ENCODE results near the gene TSPAN16.
"Not testable (repeated sequence)": the region's sequence is repeated elsewhere in the genome, so short reads cannot be mapped to it uniquely, and the experiment has no call there.

Gene TSPAN16

DNA sequence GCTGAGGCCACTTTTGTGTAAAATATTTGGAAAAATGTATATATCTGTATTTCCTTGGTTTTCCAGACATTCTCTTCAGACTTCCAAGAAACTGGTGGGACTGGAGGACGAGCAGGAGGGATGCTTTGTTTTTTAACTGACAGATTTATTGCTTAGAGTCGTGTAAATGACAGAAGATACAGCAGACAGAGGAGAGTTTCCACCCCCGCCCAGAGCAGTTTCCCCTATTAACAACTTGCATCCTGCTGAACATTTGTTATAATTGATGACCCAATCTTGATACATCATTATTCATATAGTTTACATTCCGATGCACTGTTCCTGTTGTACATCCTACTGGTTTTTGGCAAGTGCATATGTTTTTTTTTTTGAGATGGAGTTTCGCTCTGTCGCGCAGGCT is 26.6 kb upstream of the TSPAN16 start:
- no peak for DNase-seq

DNA sequence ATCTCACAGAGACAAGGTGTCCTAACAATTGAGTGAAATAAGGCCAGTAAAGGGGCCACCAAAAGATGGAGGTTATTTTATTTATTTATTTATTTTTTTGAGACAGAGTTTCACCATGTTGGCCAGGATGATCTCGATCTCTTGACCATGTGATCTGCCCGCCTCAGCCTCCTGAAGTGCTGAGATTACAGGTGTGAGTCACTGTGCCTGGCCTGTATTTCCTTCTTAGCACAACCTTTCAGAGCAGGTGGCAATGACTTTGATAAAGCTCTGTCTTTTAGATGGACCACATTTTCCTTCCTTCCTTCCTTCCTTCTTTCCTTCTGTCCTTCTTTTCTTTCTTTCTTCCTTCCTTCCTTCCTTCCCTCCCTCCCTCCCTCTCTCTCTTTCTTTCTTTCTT is 22.7 kb upstream of the TSPAN16 start:
- no peak for DNase-seq

DNA sequence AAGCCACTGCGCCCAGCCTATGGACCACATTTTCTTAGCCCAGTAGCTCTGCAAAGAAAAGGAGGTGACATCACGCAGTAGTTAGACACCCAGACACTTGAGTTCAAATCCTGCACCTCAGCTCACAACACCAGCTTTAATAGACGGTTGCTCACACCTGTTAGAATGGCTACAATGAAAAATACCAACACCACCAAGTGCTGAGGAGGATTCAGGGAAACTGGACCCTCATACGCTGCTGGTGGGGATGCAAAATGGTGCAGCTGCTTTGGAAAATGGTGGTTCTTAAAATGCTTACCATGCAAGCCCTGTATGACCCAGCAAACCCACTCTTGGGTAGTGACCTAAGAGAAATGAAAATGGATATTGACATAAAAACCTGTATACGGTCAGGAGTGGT is 22.0 kb upstream of the TSPAN16 start:
- DNase-seq = no peak

DNA sequence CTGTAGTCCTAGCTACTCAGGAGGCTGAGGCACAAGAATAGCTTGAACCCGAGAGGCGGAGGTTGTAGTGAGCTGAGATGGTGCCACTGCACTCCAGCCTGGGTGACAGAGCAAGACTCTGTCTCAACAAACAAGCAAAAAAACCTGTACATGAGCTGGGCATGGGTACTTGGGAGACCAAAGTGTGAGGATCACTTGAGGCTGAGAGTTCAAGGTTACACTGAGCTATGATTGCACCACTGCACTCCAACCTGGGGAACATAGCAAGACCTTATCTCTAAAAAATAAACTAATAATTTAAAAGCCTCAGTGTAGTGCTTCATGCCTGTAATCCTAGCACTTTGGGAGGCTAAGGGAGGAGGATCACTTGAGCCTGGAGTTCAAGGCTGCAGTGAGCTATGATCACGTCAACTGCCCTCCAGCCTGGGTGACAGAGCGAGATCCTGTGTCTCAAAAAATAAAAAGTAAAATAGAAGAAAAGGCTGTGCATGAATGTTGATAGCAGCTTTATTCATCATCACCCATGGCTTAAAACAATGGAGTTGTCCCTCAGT is 21.4 kb upstream of the TSPAN16 start:
- no peak for DNase-seq

- no peak for DNase-seq
Observed at GRCh38 chr19:11278670-11279069, 17.3 kb upstream of the TSPAN16 start.

- DNase-seq = no peak
Observed at GRCh38 chr19:11279505-11280236, 16.3 kb upstream of the TSPAN16 start.

DNA sequence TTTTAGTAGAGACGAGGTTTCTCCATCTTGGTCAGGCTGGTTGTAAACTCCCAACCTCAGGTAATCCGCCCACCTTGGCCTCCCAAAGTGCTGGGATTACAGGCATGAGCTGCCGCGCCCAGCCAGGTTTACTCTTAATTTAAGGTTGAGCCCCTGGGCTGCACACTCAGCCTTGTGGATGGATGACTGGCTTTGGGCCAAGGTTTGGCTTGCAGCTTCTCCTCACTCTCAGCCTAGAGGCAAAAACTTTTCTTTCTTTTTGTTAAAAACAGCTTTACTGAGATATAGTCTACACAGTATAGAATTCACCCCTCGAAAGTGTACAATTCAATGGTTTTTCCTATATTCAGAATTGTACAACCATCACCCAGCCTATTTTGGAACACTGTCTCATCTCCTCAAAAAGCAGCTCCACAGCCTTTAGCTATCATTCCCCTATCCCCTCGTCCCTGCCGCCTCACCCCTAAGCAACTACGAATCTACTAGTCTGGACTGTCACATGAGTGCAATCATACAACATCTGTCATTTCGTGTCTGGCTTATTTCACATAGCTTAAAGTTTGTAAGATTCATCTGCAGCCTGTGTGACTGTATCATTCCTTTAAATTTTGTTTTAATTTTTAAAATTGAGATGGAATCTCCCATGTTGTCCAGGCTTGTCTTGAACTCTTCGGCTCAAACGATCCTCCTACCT is 14.5 kb upstream of the TSPAN16 start:
- DNase-seq = no peak

- DNase-seq = no peak
Observed at GRCh38 chr19:11284515-11284914, 11.4 kb upstream of the TSPAN16 start.

DNA sequence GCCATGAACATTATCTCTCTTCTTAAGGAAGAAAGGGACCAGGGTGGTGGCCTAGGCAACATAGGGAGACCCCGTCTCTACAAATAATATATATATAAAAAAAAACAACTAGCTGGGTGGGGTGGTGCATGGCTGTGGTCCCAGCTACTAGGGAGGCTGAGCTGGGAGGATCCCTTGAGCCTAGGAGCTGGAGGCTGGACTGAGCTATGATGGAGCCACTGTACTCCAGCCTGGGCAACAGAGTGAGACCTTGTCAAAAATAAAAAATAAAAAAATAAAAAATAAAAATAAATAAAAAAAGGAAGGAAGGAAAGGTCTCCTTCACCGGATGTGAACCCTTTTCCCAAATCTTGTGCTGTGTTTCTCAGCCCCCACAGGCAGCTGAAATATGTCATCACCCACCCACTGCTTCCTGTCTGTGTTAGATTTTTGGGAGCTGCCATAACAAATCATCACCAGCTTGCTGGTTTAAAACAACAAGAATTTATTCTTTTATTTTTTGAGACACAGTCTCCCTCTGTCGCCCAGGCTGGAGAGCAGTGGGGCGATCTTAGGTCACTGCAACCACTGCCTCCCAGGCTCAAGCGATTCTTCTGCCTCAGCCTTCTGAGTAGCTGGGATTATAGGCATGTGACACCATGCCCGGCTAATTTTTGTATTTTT is 9.5 kb upstream of the TSPAN16 start:
- no peak for DNase-seq

DNA sequence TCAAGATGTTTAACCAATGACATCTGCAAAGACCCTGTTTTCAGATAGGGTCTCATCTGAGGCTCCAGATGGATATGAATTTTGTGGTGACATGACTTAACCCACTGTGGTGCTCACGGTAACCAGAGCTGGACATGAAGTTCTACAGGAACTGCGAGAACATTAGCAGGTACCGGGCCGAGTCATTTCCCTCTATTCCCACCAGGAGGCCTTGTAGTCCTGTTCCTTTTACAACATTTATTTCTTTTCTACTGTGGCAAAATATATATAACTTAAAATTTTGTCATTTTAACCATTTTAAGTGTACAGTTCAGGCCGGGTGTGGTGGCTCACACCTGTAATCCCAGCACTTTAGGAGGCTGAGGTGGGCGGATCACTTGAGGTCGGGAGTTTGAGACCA is 7.6 kb upstream of the TSPAN16 start:
- DNase-seq = no peak

GRCh38 chr19:11290256-11290655 is 5.7 kb upstream of the TSPAN16 start:
- no peak for DNase-seq

DNA sequence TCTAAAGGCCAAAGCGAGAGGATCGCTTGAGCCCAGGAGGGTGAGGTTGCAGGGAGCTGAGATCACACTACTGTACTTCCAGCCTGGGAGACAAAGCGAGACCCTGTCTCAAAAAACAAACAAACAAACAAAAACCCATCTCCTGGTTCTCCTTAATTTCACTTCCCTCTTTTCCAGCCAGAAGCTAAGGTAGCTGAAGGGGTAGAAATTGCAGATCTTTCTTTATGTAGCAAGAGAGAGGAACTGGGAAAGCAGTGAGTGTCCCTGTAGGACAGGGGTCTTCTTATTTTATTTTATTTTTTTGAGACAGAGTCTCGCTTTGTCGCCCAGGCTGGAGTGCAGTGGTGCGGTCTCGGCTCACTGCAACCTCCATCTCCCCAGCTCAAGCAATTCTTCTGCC is 4.5 kb upstream of the TSPAN16 start:
- no peak for DNase-seq

DNA sequence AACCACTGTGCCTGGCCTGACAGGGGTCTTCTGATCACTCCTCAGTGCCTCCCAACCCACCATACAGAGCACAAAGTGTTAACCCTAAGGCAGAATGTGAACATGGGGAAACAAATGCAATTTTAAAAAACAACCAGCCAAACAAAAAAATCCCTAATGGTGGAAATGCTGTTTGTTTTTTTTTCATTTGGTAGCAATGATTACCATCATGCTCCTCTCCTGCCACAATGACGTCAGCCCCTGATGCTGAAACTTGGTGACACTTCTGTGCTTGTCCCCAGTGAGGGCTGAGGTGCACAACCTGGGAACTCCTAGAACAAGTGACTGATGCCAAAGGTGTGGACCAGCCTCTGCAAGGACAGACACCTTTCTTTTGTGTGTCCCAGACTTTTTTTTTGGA is 4.0 kb upstream of the TSPAN16 start:
- DNase-seq = no peak

DNA sequence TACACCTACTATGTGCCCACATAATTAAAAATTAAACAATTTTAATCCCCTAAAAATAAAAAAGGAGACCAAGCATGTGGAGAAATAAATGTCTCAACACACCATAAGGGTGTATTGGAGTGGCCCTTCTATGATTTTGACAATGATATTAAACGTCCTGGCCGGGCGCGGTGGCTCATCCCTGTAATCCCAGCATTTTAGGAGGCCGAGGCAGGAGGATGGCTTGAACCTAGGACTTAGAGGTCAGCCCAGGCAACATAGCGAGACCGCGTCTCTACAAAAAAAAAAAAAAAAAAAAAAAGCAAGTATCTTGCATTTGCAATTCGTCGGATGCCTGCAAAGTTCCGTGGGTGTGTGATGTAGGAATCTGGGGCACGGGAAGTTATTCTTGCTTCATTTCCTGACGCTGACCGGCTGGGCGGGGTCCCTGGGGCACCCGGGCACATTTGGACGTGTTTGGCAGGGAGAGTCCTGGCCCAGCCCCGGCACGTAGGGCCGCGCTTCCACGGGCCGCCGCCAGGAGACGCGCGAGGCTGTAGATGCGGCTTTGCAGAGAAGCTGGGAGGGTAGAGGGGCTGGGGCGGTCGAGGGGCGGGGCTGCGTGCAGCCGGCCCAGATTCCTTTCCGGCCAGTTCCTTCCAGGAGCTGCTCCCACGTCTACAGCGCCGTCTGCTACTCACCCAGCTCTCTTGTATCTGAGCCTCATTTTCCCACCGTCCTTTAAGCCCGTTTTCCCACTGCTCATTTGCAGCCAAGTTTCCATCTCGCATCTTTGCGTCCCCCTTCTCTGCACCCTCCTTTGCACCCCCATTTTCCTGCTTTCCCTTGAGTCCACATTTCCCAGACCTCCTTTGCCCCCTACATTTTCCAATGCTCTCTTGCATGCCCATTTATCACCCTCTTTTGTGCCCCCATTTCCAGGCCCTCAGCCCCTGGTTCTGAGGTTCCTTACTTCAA is 2.2 kb upstream of the TSPAN16 start:
- peak; percentile 98 for DNase-seq

GRCh38 chr19:11295180-11295579 is 780 bp upstream of the TSPAN16 start:
- no peak for DNase-seq

DNA sequence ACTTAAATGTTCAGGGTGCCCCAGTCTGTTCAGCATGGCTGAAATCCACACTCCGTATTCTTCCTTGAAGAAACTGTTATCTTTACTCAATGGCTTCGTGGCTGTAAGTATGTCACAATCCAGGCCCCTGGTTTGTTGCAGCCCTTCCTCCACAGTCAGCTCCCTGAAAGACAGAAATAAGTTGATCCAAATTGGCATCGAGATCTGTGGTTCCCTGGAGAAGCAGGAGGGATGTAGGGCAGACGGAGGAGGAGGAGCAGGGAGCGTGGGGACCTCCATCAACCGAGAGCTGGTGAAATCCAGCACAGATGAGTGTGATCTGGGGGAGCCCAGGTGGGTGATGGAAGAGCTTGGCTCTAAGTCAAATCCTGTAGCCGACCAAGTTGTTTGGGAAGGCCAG is 304 bp downstream of the TSPAN16 start:
- no peak for DNase-seq

GRCh38 chr19:11299946-11300810 is 4.2 kb downstream of the TSPAN16 start:
- no peak for DNase-seq

DNA sequence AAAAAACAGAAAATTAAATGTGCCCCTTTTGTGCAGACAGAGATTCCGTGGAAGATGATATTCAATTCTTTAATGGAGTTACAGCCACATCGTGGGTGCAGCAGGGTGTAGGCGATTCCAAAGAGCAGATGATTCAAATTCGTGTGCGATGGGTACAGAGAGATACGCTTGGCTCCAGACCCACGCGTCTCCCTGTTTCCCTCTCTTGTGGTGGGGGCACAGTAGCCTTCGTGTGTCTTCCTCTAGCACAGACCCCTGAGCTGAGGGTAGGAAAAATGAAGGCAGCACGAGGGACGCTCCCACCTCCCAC is 4.8 kb downstream of the TSPAN16 start:
- no peak for DNase-seq

DNA sequence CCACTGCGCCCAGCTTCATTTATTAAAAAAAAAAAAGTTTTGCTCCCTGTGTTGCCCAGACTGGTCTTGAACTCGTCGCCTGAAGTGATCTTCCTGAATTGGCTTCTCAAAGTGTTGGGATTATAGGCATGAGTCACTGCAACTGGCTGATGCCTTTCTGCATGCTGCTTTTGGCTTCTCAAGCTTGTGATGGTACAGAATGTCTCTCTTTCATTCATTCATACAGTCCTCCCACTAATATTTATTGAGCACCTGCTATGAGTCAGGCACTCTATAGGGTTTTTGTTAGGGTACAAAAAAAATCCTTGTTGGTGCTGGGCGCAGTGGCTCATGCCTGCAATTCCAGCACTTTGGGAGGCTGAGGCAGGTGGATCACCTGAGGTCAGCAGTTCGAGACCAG is 9.0 kb downstream of the TSPAN16 start:
- no peak for DNase-seq

GRCh38 chr19:11306337-11306736 is 10.4 kb downstream of the TSPAN16 start:
- DNase-seq = no peak

DNA sequence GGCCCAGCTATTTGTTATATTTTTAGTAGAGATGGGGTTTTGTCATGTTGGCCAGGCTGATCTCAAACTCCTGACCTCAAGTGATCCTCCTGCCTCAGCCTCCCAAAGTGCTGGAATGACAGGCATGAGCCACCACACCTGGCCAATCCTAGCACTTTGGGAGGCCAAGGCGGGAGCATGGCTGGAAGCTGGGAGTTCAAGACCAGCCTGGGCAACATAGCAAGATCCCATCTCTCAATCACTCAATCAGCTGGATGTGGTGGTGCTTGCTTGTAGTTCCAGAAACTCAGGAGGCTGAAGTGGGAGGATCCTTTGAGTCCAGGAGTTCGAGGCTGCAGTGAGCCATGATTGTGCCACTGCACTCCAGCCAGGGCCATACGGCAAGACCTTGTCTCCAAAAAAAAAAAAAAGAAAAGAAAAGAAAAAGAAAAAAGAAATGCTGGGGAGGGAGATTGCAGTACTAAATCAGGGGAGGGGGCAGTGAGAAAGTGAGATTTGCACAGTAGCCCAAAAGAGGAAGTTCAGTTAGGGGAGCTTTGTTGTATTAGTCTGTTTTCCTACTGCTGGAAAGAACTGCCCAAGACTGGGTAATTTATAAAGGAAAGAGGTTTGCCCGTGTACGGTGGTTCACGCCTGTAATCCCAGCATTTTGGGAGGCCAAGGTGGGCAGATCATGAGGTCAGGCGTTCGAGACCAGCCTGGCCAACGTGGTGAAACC is 24.5 kb downstream of the TSPAN16 start:
- not testable (repeated sequence) for DNase-seq
